ENCODE data around the gene CNNM1.

The CNNM1 gene

GRCh38 chr10:99418910-99419624, 89.9 kb downstream of the CNNM1 start:
- DNase-seq (ENCODE audit: low read depth in 2 of 2): no peak

DNA sequence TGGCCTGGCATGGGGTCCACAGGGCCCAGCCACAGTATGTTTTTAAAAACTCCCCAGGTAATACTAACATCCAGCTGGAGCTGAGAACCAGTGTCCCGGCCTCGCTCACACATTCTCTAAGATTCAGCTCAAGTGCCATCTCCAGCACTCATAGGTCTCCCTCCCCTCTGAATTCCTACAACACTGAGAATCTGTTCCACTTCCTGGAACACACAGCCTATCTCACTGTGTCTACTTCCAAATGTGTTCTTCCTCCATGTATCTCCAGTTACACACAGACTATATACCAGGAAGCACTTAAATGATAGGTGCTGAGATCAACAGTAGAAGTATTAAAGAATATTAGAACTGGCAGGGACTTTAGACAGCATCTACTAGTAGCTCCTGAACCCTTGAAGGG, 90.5 kb downstream of the CNNM1 start:
- no peak for DNase-seq (ENCODE audit: low read depth in 2 of 2)

GRCh38 chr10:99421233-99421739, 92.1 kb downstream of the CNNM1 start:
- DNase-seq (ENCODE audit: low read depth in 2 of 2): no peak

DNA sequence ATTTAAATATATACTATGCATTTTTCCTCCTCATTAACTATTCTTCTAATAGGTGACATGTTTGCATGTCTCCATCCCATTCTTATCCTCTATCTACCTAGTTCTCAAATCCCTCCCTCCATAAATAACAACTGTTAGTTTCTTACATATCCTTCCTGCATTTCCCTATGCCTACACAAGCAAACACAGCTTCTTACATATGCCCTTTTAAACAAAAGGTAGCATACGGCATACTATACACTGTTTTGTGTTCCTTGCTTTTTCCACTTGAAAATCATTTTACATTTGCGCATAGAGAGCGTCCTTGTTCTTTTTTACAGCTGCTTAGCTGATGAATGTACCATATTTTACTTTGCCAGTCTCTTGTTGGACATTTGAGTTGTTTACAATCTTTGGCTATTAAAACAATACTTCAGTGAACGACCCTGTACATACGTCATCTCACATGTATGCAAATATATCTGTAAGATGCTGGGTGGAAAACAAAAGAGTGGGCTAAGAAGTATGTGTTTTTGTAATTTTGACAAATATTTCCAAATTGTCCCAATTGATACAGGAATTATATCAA, 93.5 kb downstream of the CNNM1 start:
- DNase-seq (ENCODE audit: low read depth in 2 of 2): no peak

DNA sequence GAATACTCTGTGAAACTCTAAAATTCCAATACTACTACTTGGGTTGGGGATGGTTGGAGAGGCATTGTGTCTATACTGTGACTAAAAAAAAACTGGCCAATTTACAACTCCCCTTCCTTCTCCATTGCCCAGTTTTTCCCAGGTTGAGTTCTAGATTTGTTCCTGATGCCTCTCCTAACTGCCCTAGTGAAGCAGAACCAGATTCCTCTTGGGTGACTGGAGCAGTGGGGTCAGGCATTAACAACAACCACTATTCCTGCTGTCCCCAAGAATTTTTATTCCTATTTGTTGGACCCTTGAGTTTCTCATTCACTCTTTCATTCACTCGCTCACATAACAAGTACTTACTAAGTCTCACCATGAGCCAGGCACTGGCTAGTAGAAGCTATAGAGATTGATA, 95.5 kb downstream of the CNNM1 start:
- no peak for DNase-seq (ENCODE audit: low read depth in 2 of 2)

GRCh38 chr10:99425204-99425603, 96.0 kb downstream of the CNNM1 start:
- DNase-seq (ENCODE audit: low read depth in 2 of 2): no peak

GRCh38 chr10:99426689-99427088, 97.5 kb downstream of the CNNM1 start:
- DNase-seq (ENCODE audit: low read depth in 2 of 2): no peak

- no peak for DNase-seq (ENCODE audit: low read depth in 2 of 2)
These were observed 98.5 kb downstream of the CNNM1 start for GRCh38 chr10:99427566-99428190.

- DNase-seq (ENCODE audit: low read depth in 2 of 2): no peak
These were observed 100.5 kb downstream of the CNNM1 start for GRCh38 chr10:99429517-99430095.

DNA sequence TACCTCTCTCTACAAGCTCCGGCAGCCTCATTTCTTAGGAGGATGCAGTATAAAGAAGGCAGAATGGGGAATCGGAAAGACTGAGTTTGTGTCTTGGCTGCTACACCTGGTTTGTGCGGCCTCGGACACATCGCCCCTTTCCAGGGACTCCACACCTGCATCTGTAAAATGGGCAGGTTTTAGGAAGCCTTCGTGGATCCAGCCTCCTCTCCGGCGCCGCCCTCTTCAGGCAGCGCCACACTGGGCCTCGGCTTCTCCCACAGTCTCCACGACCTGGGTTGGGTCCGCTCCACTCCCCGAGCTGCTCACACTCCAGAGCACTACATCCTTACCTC, 100.9 kb downstream of the CNNM1 start:
- no peak for DNase-seq (ENCODE audit: low read depth in 2 of 2)

DNA sequence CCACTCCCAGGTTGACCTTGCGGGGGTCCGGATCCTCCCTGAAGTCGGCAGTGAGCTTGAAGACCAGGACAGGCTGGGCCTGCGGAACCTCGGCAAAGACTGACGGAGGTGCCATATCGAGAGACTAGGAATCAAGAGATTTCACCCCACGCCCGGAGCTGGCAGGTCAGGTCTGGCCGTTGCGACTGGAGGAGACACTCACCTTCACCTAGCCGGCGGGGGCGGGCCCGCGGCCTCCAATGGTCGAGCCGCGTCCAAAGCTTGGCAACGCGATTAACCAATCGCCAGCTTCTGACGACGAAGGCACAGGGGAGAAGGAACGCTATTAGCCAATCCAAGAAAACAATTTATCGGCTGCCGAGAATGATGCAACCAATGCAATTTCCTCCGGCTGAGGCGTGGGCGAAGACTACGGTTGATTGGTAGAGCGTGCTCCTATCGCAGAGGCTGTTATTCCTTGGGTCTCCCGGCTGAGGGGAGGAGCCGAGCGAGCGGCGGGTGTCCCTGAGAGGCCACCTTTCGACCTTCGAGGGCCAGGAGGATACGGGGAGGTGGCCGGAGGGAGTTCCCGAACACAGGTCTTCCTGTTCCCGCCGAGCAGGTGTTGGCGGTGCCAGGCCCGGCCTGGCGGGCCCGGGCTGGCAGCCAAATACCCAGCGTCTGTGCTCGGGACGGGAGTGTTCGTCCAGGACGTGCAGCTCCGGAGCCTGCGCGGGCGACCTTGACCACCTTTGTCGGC, 101.5 kb downstream of the CNNM1 start, which contains the start of gene GOT1:
GOT1 (minus strand) TSS at position 174 of the 739 bp plus-strand sequence; CDS start at position 115, 59 bp downstream.
- DNase-seq (ENCODE audit: low read depth in 2 of 2): peak; percentile 81 to 85

- no peak for DNase-seq (ENCODE audit: low read depth in 2 of 2)
These were observed 102.1 kb downstream of the CNNM1 start for GRCh38 chr10:99431190-99431760.

GRCh38 chr10:99432047-99432446, 102.9 kb downstream of the CNNM1 start:
- no peak for DNase-seq (ENCODE audit: low read depth in 2 of 2)

DNA sequence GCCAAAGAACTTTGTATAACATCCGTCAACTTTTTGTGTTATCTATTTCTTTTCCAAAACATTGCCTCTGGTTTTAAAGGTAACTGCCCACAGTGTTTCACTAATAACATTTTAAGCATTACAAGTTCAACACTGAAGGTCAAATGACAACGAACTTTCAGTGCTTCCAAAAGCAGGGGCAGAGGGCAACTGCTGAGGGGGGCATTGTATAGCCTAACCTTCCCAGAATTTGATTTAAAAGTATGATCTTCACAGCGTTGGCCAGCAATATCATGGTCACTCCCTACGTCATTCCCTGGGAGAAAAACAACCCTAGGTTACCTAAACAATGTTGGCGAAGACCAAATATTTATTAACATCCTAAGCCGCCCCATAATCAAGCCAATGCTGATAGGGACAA, 103.7 kb downstream of the CNNM1 start:
- DNase-seq (ENCODE audit: low read depth in 2 of 2): no peak

DNA sequence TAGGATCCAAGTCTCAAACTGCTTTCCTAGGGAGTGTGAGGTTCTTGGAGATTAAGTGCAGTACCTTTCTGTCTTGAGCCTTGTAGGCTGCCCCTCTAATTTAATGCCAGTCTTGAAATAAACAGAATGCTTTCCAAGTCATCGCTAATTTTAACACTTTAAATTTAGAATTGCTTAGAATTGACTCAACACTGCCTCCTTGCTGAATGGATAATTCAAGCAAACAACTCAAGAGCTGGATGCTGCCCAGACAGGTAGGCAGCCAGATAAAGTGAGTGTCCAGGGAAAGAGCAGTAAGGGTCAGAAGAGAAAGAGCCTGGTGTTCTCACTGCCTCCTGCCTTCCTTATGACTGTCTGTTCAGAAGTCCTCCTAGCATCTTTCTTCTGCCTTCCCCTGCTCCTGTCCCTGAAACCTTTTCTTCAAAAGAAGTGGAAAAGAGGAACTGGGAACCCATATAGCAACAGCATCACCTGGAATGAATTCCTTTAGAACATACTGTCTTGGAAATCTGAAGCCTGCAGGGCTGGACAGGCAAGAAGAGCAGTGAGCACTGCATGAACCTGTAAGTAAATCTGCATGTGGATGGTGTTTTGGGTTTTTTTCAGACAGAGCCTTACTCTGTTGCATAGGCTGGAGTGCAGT, 104.3 kb downstream of the CNNM1 start:
- DNase-seq (ENCODE audit: low read depth in 2 of 2): no peak

- DNase-seq (ENCODE audit: low read depth in 2 of 2): no peak
These were observed 107.0 kb downstream of the CNNM1 start for GRCh38 chr10:99435986-99436638.

DNA sequence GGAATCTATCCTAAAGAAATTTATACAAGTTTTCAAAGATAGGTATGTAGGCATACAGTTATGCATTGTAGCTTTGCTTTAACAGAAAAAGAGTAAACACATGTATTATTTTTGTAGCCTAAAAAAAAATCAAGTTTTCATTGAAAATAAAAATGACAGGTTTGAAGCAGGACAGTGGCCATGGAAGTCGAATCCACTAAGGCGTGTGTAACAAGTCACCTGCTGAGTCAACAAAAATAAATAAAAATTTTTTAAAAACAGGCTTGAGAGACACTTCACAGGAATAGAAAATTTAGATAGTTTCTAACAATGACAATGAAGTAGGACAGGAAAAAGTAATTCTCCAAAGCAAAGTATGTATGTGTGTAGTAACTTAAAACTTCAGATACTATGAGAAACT, 109.7 kb downstream of the CNNM1 start:
- DNase-seq (ENCODE audit: low read depth in 2 of 2): no peak

DNA sequence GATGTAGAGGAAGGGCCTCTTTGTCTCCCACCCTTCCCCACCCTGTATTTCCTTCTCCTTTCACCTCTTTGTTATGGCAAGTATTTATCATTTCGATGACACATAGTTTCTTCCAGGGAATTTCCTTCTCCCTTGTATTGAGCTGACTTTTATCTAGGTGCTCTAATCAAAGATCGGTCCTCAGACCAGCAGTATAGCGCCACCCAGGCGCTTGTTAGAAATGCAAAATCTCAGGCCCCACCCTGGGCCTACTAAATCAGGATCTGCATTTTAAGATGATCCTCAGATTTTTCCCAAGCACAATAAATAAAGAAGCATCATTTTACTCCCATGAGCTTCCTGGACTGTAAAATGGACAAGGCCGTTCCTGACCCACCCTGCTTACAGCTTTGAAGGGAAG, 113.2 kb downstream of the CNNM1 start:
- DNase-seq (ENCODE audit: low read depth in 2 of 2): no peak

DNA sequence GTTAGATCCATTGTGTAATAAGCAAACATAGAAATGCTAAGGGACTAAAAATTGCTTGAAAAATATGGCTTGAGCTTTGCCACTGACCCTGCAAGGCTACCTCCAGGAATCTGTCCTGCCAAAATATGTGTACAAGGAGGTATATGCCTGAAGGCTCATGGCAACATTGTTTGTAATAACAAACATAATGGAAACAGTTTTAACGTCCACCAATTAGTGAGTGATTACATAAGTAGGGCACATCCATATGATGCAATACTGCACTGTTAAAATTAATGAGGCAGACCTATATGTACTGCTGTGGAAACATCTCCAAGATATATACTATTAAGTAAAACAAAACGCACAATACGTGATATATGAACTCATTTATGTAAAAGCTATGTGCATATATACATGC, 114.3 kb downstream of the CNNM1 start:
- DNase-seq (ENCODE audit: low read depth in 2 of 2): no peak
